Lower leg skin (tissue), 3 donors: Measurements from ENCODE around the gene LDLRAD3.

Source experiments
- POLR2A ChIP-seq, 2 donors: fragments of 450-650 bp; IDR thresholded peaks; one replicate each; pipeline ENCODE4 v1.6.1; 2016 to 2017; ENCODE audit warnings: antibody characterized with exemption in 2 of 2, mild to moderate bottlenecking in 1 of 2, moderate library complexity in 1 of 2
- TF ChIP-seq, protein P1 (sequence below), 3 donors: fragments of 450-650 bp; IDR thresholded peaks; one replicate each; pipeline ENCODE4 v1.5.1; 2016; ENCODE audit warnings: antibody characterized with exemption in 3 of 3, mild to moderate bottlenecking in 3 of 3, moderate library complexity in 2 of 3

DNA sequence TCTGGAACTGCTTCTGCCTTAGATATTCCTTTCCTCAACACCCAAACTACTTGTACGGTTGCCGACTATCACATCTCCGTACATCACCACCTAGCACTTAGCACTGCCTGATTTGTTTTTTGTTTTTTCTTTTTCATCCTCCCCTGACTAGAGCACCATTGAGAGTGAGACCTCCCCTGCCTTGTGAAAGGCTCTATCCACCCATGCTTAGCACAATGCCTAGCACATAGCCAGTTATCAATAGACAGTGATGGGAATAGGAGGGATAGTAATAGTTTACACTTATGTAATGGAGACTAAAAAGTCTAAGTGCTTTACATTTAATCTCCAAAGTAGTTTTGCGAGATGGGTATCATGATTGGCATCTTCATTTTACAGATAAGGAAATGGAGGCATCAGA lies 115.8 kb downstream of the LDLRAD3 start:
- TF ChIP-seq POLR2A (IDR thresholded peaks at IDR 0.05): no peak
- TF ChIP-seq, protein P1, sequence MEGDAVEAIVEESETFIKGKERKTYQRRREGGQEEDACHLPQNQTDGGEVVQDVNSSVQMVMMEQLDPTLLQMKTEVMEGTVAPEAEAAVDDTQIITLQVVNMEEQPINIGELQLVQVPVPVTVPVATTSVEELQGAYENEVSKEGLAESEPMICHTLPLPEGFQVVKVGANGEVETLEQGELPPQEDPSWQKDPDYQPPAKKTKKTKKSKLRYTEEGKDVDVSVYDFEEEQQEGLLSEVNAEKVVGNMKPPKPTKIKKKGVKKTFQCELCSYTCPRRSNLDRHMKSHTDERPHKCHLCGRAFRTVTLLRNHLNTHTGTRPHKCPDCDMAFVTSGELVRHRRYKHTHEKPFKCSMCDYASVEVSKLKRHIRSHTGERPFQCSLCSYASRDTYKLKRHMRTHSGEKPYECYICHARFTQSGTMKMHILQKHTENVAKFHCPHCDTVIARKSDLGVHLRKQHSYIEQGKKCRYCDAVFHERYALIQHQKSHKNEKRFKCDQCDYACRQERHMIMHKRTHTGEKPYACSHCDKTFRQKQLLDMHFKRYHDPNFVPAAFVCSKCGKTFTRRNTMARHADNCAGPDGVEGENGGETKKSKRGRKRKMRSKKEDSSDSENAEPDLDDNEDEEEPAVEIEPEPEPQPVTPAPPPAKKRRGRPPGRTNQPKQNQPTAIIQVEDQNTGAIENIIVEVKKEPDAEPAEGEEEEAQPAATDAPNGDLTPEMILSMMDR (IDR thresholded peaks at IDR 0.05): no peak
